H9 (cell line): ENCODE data around the gene VEGFB. TPM values are rescaled to one million over a fixed set of nuclear protein-coding genes. Genes with fewer than 3 reads are reported as not detected.

Experiments used
- DNase-seq: peaks from one replicate; pipeline ENCODE4 v3.0.0-alpha.2; 2017
- H2AFZ ChIP-seq: one replicate; pipeline ENCODE4 v1.6.1; 2013; ENCODE audit warnings: mild to moderate bottlenecking, low read length, control low read depth, moderate library complexity
- H2AK5ac ChIP-seq: 2 replicates; pipeline ENCODE4 v1.6.1; 2013; ENCODE audit warnings: low read length, control low read depth, mixed read lengths; ENCODE audit not compliant: insufficient read length
- H2BK120ac ChIP-seq: one replicate; pipeline ENCODE4 v1.6.1; 2013; ENCODE audit warnings: low read depth, mild to moderate bottlenecking, low read length, control low read depth, inconsistent platforms; ENCODE audit not compliant: poor library complexity, severe bottlenecking
- H2BK12ac ChIP-seq: 2 replicates; pipeline ENCODE4 v1.6.1; 2013; ENCODE audit warnings: low read length, control low read depth, mixed read lengths, low read depth; ENCODE audit not compliant: insufficient read length
- H2BK15ac ChIP-seq: 2 replicates; pipeline ENCODE4 v1.6.1; 2013; ENCODE audit warnings: low read depth, low read length, control low read depth
- H2BK20ac ChIP-seq: one replicate; pipeline ENCODE4 v1.6.1; 2013; ENCODE audit warnings: low read depth, mild to moderate bottlenecking, low read length, control low read depth, inconsistent platforms; ENCODE audit not compliant: poor library complexity, severe bottlenecking
- H2BK5ac ChIP-seq: 2 replicates; pipeline ENCODE4 v1.6.1; 2013; ENCODE audit warnings: low read length, control low read depth, mixed read lengths; ENCODE audit not compliant: insufficient read length
- H3K14ac ChIP-seq: 2 replicates; pipeline ENCODE4 v1.6.1; 2013; ENCODE audit warnings: low read length, control low read depth; ENCODE audit not compliant: insufficient read depth
- H3K18ac ChIP-seq: 2 replicates; pipeline ENCODE4 v1.6.1; 2013; ENCODE audit warnings: low read depth, mild to moderate bottlenecking, mixed read lengths, low read length, control low read depth; ENCODE audit not compliant: insufficient read length
- H3K23ac ChIP-seq: 2 replicates; pipeline ENCODE4 v1.6.1; 2013; ENCODE audit warnings: low read length, control low read depth, mixed read lengths, low read depth; ENCODE audit not compliant: insufficient read length
- H3K23me2 ChIP-seq: 2 replicates; pipeline ENCODE4 v1.6.1; 2013; ENCODE audit warnings: low read depth, mild to moderate bottlenecking, mixed read lengths, low read length, control low read depth; ENCODE audit not compliant: insufficient read length, poor library complexity, severe bottlenecking
- H3K27ac ChIP-seq: 2 replicates; pipeline ENCODE4 v1.5.1; 2013; ENCODE audit warnings: low read length, control low read depth, mixed read lengths, low read depth; ENCODE audit not compliant: insufficient read length
- H3K27me3 ChIP-seq: 2 replicates; pipeline ENCODE4 v1.6.1; 2013; ENCODE audit warnings: low read length, control low read depth, inconsistent platforms; ENCODE audit not compliant: insufficient read depth
- H3K4ac ChIP-seq: 2 replicates; pipeline ENCODE4 v1.6.1; 2013; ENCODE audit warnings: low read depth, mild to moderate bottlenecking, control low read depth, inconsistent platforms, low read length, moderate library complexity
- H3K4me1 ChIP-seq: 2 replicates; pipeline ENCODE4 v1.6.1; 2013; ENCODE audit warnings: low read length, control low read depth, inconsistent platforms; ENCODE audit not compliant: insufficient read depth
- H3K4me2 ChIP-seq: 2 replicates; pipeline ENCODE4 v1.6.1; 2013; ENCODE audit warnings: low read length, control low read depth, mixed read lengths; ENCODE audit not compliant: insufficient read length, insufficient read depth
- H3K56ac ChIP-seq: 2 replicates; pipeline ENCODE4 v1.6.1; 2013; ENCODE audit warnings: low read depth, mild to moderate bottlenecking, mixed read lengths, low read length, control low read depth; ENCODE audit not compliant: insufficient read length
- H3K79me1 ChIP-seq: 2 replicates; pipeline ENCODE4 v1.6.1; 2013; ENCODE audit warnings: low read depth, mild to moderate bottlenecking, moderate library complexity, low read length, control low read depth, inconsistent platforms; ENCODE audit not compliant: insufficient read depth, poor library complexity, severe bottlenecking
- H3K79me2 ChIP-seq: 2 replicates; pipeline ENCODE4 v1.6.1; 2013; ENCODE audit warnings: low read length, control low read depth, inconsistent platforms; ENCODE audit not compliant: insufficient read depth
- H3K9ac ChIP-seq: 2 replicates; pipeline ENCODE4 v1.6.1; 2013; ENCODE audit warnings: low read length, control low read depth, mixed read lengths; ENCODE audit not compliant: insufficient read length; ENCODE audit errors: extremely low read depth
- H3K9me3 ChIP-seq: one replicate; pipeline ENCODE4 v1.6.1; 2013; ENCODE audit warnings: low read depth, low read length, inconsistent platforms; ENCODE audit not compliant: control insufficient read depth
- H3T11ph ChIP-seq: one replicate; pipeline ENCODE4 v1.6.1; 2013; ENCODE audit warnings: mild to moderate bottlenecking, low read length, control low read depth, inconsistent platforms
- H4K20me1 ChIP-seq: one replicate; pipeline ENCODE4 v1.6.1; 2013; ENCODE audit not compliant: control insufficient read depth, insufficient read length, insufficient read depth
- H4K5ac ChIP-seq: 2 replicates; pipeline ENCODE4 v1.6.1; 2013; ENCODE audit warnings: low read depth, mild to moderate bottlenecking, mixed read lengths, low read length, control low read depth; ENCODE audit not compliant: insufficient read length
- H4K8ac ChIP-seq: replicated peaks from 2 replicates; pipeline ENCODE4 v1.6.1; 2013; ENCODE audit warnings: low read length, control low read depth, mixed read lengths, low read depth; ENCODE audit not compliant: insufficient read length
- H4K91ac ChIP-seq: 2 replicates; pipeline ENCODE4 v1.6.1; 2013; ENCODE audit warnings: low read depth, mild to moderate bottlenecking, moderate library complexity, mixed read lengths, low read length, control low read depth; ENCODE audit not compliant: insufficient read length
- H3K27ac Mint-ChIP-seq, 3 experiments: 2 replicates in 2 of 3; 3 replicates in 1 of 3; pipeline ENCODE4 v1.8.0; 2020 to 2021; ENCODE audit warnings: mixed read lengths in 3 of 3, mild to moderate bottlenecking in 1 of 3, moderate library complexity in 1 of 3
- H3K27me3 Mint-ChIP-seq: 2 replicates; pipeline ENCODE4 v1.8.0; 2021; ENCODE audit warnings: low read depth, mild to moderate bottlenecking, moderate library complexity, mixed read lengths
- H3K36me3 Mint-ChIP-seq, 3 experiments: 2 replicates in 2 of 3; 3 replicates in 1 of 3; pipeline ENCODE4 v1.8.0; 2020 to 2021; ENCODE audit warnings: low read depth in 3 of 3, mixed read lengths in 3 of 3; ENCODE audit not compliant: insufficient read depth in 1 of 3
- H3K4me1 Mint-ChIP-seq, 2 experiments: 2 replicates each; pipeline ENCODE4 v1.8.0; 2020; ENCODE audit warnings: mixed read lengths in 2 of 2
- H3K4me3 Mint-ChIP-seq, 2 experiments: 2 replicates in 1 of 2; 3 replicates in 1 of 2; pipeline ENCODE4 v1.8.0; 2020 to 2021; ENCODE audit warnings: mild to moderate bottlenecking in 2 of 2, mixed read lengths in 2 of 2, moderate library complexity in 1 of 2
- H3K9me3 Mint-ChIP-seq, 2 experiments: 2 replicates in 1 of 2; 3 replicates in 1 of 2; pipeline ENCODE4 v1.8.0; 2020; ENCODE audit warnings: mild to moderate bottlenecking in 2 of 2, mixed read lengths in 2 of 2, moderate library complexity in 1 of 2
- WGBS: extraction: QIAGEN DNeasy Blood & Tissue Kit; methylation state at CpG from one replicate; pipeline ENCODE4 v1.1.7; 2013; ENCODE audit warnings: missing lambda C conversion rate, low lambda C conversion rate, mixed read lengths; ENCODE audit not compliant: insufficient read length; ENCODE audit errors: extremely low coverage; 5-methylcytosine and 5-hydroxymethylcytosine counted together
- total RNA-seq: library from RNA; stranded (reverse); gene quantifications from 2 replicates; pipeline ENCODE4 v1.2.1, GENCODE V29; 2021
- TF ChIP-seq, protein P1 (sequence below): fragments of 200-600 bp; sonication (generic); conservative IDR thresholded peaks from 3 replicates; pipeline ENCODE4 v1.8.0; 2021; ENCODE audit warnings: antibody characterized with exemption, mild to moderate bottlenecking

Gene VEGFB
- total RNA-seq, 1 experiment from 2014 or later: 57.7 TPM

DNA sequence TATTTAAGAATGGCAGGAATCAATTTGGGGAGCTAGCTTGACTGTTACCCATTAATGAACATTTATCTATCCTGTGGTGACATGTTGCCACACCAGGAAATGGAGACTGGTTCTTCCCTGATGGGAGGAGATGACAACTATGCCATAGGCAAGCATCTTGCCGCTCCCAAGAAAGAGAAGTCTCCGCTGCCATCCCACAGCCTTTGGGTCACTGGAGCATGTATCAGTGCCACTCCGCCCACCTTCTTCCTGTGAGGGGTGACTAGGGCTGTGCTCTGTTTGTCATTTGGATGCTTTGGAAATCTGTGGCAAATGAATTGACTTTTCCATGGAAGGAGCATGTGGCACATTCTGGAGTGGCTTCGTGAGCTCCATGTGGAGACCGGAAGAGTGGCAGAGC lies 42.0 kb upstream of the VEGFB start:
- Histone ChIP-seq H3K14ac (no peak overlapping the region), H4K8ac (no peak overlapping the region), H3K27me3 (no peaks in the 10 kb centered on the region), H3K9me3 (no peaks in the 10 kb centered on the region), H3K23me2 (no peaks in the 10 kb centered on the region), H4K5ac (no peak overlapping the region), H2BK12ac (no peak overlapping the region), H3T11ph (no peak overlapping the region), H2BK5ac (no peak overlapping the region), H3K18ac (no peak overlapping the region), H3K79me1 (peaks cover 5% of the 10 kb centered on the region), H2BK20ac (no peak overlapping the region), H2BK15ac (no peak overlapping the region), H3K56ac (no peak overlapping the region), H3K4me1 (no peaks in the 10 kb centered on the region), H3K79me2 (peaks cover 21% of the 10 kb centered on the region; the same call in 1 of the 2 replicates), H3K27ac (no peak overlapping the region), H3K4me2 (no peak overlapping the region), H4K20me1 (peaks cover 3% of the 10 kb centered on the region), H4K91ac (no peak overlapping the region), H3K9ac (no peak overlapping the region), H2AFZ (no peak overlapping the region), H3K4ac (no peak overlapping the region), H3K23ac (no peak overlapping the region), H2AK5ac (no peak overlapping the region), H2BK120ac (no peak overlapping the region)
- TF ChIP-seq, protein P1, sequence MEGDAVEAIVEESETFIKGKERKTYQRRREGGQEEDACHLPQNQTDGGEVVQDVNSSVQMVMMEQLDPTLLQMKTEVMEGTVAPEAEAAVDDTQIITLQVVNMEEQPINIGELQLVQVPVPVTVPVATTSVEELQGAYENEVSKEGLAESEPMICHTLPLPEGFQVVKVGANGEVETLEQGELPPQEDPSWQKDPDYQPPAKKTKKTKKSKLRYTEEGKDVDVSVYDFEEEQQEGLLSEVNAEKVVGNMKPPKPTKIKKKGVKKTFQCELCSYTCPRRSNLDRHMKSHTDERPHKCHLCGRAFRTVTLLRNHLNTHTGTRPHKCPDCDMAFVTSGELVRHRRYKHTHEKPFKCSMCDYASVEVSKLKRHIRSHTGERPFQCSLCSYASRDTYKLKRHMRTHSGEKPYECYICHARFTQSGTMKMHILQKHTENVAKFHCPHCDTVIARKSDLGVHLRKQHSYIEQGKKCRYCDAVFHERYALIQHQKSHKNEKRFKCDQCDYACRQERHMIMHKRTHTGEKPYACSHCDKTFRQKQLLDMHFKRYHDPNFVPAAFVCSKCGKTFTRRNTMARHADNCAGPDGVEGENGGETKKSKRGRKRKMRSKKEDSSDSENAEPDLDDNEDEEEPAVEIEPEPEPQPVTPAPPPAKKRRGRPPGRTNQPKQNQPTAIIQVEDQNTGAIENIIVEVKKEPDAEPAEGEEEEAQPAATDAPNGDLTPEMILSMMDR: no peak
- no CpG with 5 or more reads among the region's 5 CpGs for WGBS
- no peak overlapping the region for H3K4me3 Mint-ChIP-seq
- no peaks in the 10 kb centered on the region for H3K27me3 Mint-ChIP-seq
- H3K9me3 Mint-ChIP-seq: no peaks in the 10 kb centered on the region
- no peak overlapping the region; a peak in 1 of 7 replicates for H3K27ac Mint-ChIP-seq
- H3K36me3 Mint-ChIP-seq: peaks cover 60 to 80% (median 74%) of the 10 kb centered on the region in 3 experiments; a peak in 6 of 7 replicates
- DNase-seq: no peak
- 0 out of 4 replicates have a peak, but pooled peaks cover 0 to 3% of the 10 kb centered on the region in 2 experiments for H3K4me1 Mint-ChIP-seq
